Loucy (cell line): ENCODE measurements around the gene SPCS1.
A peak's percentile ranks its signal among the peaks of the same experiment; 100 is the strongest.

Experiments
- H2AFZ ChIP-seq: fragments of 200-600 bp; sonication (generic); 2 replicates; pipeline ENCODE4 v1.6.0; 2016; ENCODE audit warnings: antibody characterized with exemption, mild to moderate bottlenecking, low read length, moderate library complexity
- H3F3A ChIP-seq: fragments of 200-600 bp; 2 replicates; pipeline ENCODE4 v1.6.0; 2016; ENCODE audit warnings: antibody characterized with exemption, low read depth, mild to moderate bottlenecking
- H3K27me3 ChIP-seq: fragments of 200-600 bp; sonication (generic); 2 replicates; pipeline ENCODE4 v1.6.1; 2014; ENCODE audit warnings: low read length, mild to moderate bottlenecking; ENCODE audit not compliant: insufficient read depth, poor library complexity, severe bottlenecking
- H3K36me3 ChIP-seq: fragments of 200-600 bp; sonication (generic); 2 replicates; pipeline ENCODE4 v1.6.1; 2016; ENCODE audit warnings: low read length; ENCODE audit not compliant: insufficient read depth
- H3K4me1 ChIP-seq: fragments of 200-600 bp; sonication (generic); 2 replicates; pipeline ENCODE4 v1.5.1; 2014; ENCODE audit warnings: low read length, mild to moderate bottlenecking; ENCODE audit not compliant: insufficient read depth, poor library complexity, severe bottlenecking
- H3K4me2 ChIP-seq: fragments of 200-600 bp; sonication (generic); 2 replicates; pipeline ENCODE4 v1.6.0; 2014; ENCODE audit warnings: antibody characterized with exemption, low read length, low read depth, mild to moderate bottlenecking; ENCODE audit not compliant: poor library complexity, severe bottlenecking
- H3K4me3 ChIP-seq: fragments of 200-600 bp; sonication (generic); 2 replicates; pipeline ENCODE4 v1.5.1; 2014; ENCODE audit warnings: low read length, mild to moderate bottlenecking, mixed read lengths; ENCODE audit not compliant: poor library complexity, severe bottlenecking
- H3K79me2 ChIP-seq: fragments of 200-600 bp; sonication (generic); 2 replicates; pipeline ENCODE4 v1.6.1; 2014; ENCODE audit warnings: low read length; ENCODE audit not compliant: insufficient read depth
- H3K9ac ChIP-seq: fragments of 200-600 bp; sonication (generic); 2 replicates; pipeline ENCODE4 v1.6.0; 2014; ENCODE audit warnings: mild to moderate bottlenecking, low read depth, low read length, moderate library complexity; ENCODE audit not compliant: poor library complexity, severe bottlenecking
- H3K9me2 ChIP-seq: fragments of 200-600 bp; sonication (generic); replicated peaks from 2 replicates; pipeline ENCODE4 v1.6.1; 2016; ENCODE audit warnings: low read depth, low read length, mixed read lengths
- H3K9me3 ChIP-seq: fragments of 200-600 bp; sonication (generic); 2 replicates; pipeline ENCODE4 v1.6.1; 2014; ENCODE audit warnings: mild to moderate bottlenecking, antibody characterized with exemption, low read length, low read depth; ENCODE audit not compliant: insufficient read depth
- H4K20me1 ChIP-seq: fragments of 200-600 bp; sonication (generic); 2 replicates; pipeline ENCODE4 v1.6.0; 2014; ENCODE audit warnings: antibody characterized with exemption, low read length, mild to moderate bottlenecking; ENCODE audit not compliant: insufficient read depth, poor library complexity, severe bottlenecking
- CTCF ChIP-seq: fragments of 200-600 bp; sonication (generic); conservative IDR thresholded peaks from 2 replicates; pipeline ENCODE4 v1.5.1; 2014; ENCODE audit warnings: mild to moderate bottlenecking, antibody characterized with exemption, low read length
- EZH2phosphoT487 ChIP-seq: fragments of 200-600 bp; IDR thresholded peaks from 2 replicates; pipeline ENCODE4 v1.6.1; 2018; ENCODE audit warnings: antibody characterized with exemption, mild to moderate bottlenecking, moderate library complexity, borderline replicate concordance

Gene SPCS1

GRCh38 chr3:52705688-52706686, at the start of gene SPCS1, which contains the start of gene GLT8D1:
Gene SPCS1 (plus strand): TSS chr3:52706106. CDS start chr3:52706247, 141 bp downstream.
Gene GLT8D1 (minus strand): TSS chr3:52705791. CDS start chr3:52700460, 5,331 bp downstream.
- no peaks in the 10 kb centered on the region for H3K9me2 ChIP-seq
- peaks cover 16% of the 10 kb centered on the region for H4K20me1 ChIP-seq
- no peaks in the 10 kb centered on the region for H3K36me3 ChIP-seq
- peak within 1 kb of the TSS; percentile 97 for H2AFZ ChIP-seq
- peak within 1 kb of the TSS; percentile 99 for H3K4me3 ChIP-seq
- peaks cover 49% of the 10 kb centered on the region for H3K79me2 ChIP-seq
- H3K4me2 ChIP-seq, result peak within 1 kb of the TSS; percentile 96
- peaks cover 23% of the 10 kb centered on the region for H3K4me1 ChIP-seq
- peak within 1 kb of the TSS; percentile 98 for H3K9ac ChIP-seq
- TF ChIP-seq EZH2phosphoT487 (no peak), CTCF (no peak)
- no peaks in the 10 kb centered on the region for H3K9me3 ChIP-seq
- no peaks in the 10 kb centered on the region for H3F3A ChIP-seq
- peaks cover 4% of the 10 kb centered on the region for H3K27me3 ChIP-seq

- Histone ChIP-seq H3K4me3 (no peak overlapping the region), H3K79me2 (no peaks in the 10 kb centered on the region), H3K9me2 (no peaks in the 10 kb centered on the region), H4K20me1 (no peaks in the 10 kb centered on the region), H3K36me3 (peaks cover 85% of the 10 kb centered on the region), H3K9me3 (no peaks in the 10 kb centered on the region), H3K9ac (no peak overlapping the region), H3K27me3 (no peaks in the 10 kb centered on the region), H3F3A (no peaks in the 10 kb centered on the region), H3K4me1 (no peaks in the 10 kb centered on the region), H2AFZ (no peak overlapping the region), H3K4me2 (no peak overlapping the region)
- TF ChIP-seq EZH2phosphoT487, result no peak
- TF ChIP-seq CTCF, result no peak
Observed at GRCh38 chr3:52660046-52660445, 45.9 kb upstream of the SPCS1 start.

GRCh38 chr3:52663098-52663497, 42.8 kb upstream of the SPCS1 start:
- peaks cover 78% of the 10 kb centered on the region for H3K36me3 ChIP-seq
- H3K4me3 ChIP-seq, result no peak overlapping the region
- H2AFZ ChIP-seq, result no peak overlapping the region
- no peak overlapping the region for H3K9ac ChIP-seq
- H3K9me3 ChIP-seq, result no peaks in the 10 kb centered on the region
- TF ChIP-seq EZH2phosphoT487 (no peak), CTCF (no peak)
- H4K20me1 ChIP-seq, result no peaks in the 10 kb centered on the region
- no peaks in the 10 kb centered on the region for H3K4me1 ChIP-seq
- no peaks in the 10 kb centered on the region for H3F3A ChIP-seq
- no peaks in the 10 kb centered on the region for H3K9me2 ChIP-seq
- H3K79me2 ChIP-seq, result no peaks in the 10 kb centered on the region
- no peak overlapping the region for H3K4me2 ChIP-seq
- no peaks in the 10 kb centered on the region for H3K27me3 ChIP-seq
